GM19099 (cell line): ENCODE results near the gene MCC.

ENCODE experiments used
- POLR2A ChIP-seq: IDR thresholded peaks from 3 replicates; pipeline ENCODE4 v1.6.1; 2011; ENCODE audit warnings: low read depth; ENCODE audit not compliant: insufficient read length; ENCODE audit errors: extremely low read depth

Gene MCC

GRCh38 chr5:113170707-113171106 is 317.5 kb downstream of the MCC start:
- TF ChIP-seq POLR2A: no peak

GRCh38 chr5:113169720-113170119 is 318.5 kb downstream of the MCC start:
- TF ChIP-seq POLR2A: no peak

GRCh38 chr5:113167985-113168384 is 320.3 kb downstream of the MCC start:
- TF ChIP-seq POLR2A: no peak

DNA sequence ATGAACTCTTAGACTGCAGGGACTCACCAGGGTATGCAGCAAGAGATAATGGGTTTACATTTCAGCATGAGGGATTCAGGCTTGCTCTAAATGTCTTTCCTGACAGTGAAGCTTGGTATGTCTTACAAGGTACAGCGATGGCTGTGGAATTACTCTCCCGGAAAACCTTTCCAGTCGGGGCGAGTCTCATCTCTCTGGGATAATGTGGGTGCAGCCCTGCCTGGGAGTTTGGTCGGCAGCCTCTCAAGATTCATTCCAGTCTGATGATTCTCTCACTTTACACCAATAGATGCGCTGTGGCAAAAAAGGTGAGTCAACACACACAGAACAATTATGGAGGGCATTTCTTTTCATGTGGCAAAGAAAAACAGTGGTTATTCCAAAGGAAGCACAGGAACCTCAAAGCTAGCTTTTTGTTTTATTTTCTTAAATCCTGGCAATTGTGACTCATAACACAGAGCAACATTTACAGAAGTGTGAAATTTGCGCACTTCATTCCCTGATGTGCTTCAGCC is 321.3 kb downstream of the MCC start:
- no peak for TF ChIP-seq POLR2A

DNA sequence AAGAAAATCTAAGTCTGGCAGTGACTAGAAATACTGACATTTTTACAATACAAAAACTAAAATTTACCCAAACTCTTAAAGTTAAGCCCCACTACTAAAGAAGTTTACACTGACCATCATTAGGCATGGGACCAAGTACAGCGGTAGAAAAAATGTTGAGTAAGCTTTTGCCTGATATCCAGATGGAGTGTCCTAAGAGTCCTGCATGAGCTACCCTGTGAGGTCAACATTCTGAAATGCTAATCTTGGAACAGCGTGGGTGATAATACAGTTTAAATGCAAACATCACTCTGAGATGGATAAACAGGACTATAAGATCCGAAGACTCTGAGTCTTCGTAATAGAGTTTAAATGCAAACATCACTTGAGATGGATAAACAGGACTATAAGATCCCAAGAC is 322.0 kb downstream of the MCC start:
- no peak for TF ChIP-seq POLR2A

DNA sequence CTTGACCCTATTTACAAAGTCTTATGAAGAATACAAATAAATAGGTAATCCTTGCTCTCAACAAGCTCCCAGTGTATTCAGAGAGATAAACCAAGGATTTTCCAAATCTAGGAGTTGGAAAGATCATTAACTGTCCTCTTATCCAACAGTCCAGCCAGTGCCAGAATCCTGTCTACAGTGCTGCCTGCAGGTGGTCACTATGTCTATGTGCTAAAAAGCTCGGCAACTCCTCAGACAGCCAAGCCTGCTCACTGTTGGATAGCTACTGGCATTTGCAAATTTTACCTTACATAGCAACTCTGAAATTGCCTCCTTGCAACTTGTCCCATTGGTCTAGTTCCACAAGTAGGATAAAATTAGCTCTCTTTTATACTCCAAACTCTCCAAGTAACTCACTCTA is 324.2 kb downstream of the MCC start:
- TF ChIP-seq POLR2A: no peak

- no peak for TF ChIP-seq POLR2A
These were observed 324.9 kb downstream of the MCC start for GRCh38 chr5:113163328-113163727.

- no peak for TF ChIP-seq POLR2A
These were observed 325.5 kb downstream of the MCC start for GRCh38 chr5:113162770-113163169.

DNA sequence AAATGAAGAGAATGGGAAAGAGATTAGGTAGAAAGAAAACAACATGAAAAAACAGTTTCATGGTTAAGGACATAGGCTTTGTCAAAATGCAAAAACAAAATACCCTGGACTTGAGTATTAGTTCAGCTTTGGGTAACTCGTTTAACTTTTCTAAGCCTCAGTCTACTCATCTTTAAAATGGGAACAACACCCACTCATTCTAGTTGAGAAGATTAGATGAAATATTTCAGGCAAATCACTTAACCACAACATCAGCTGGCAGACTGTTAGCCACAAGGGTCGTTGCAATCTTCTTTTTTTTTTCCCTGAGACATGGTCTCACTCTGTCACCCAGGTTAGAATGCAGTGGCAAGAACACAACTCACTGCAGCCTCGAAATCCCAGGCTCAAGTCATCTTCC is 326.0 kb downstream of the MCC start:
- no peak for TF ChIP-seq POLR2A

DNA sequence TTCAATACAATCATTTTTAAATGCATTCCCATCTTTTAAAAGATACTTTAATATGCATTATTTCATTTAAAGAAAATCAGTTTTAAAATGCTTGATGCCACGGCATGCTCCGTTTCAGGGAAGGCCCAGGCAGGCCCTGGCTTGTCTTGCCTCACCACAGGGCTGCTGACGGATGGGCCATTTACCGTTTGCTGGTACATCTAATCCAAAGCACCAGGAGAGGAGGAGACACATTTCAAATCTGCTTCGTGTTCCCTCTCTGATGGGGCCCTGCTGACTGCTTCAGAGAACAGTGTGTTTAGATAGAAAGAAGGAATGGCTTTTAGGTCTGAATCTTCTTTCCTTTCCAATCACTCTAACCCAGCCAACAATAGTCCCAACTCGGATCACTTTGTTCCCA is 326.4 kb downstream of the MCC start:
- no peak for TF ChIP-seq POLR2A

DNA sequence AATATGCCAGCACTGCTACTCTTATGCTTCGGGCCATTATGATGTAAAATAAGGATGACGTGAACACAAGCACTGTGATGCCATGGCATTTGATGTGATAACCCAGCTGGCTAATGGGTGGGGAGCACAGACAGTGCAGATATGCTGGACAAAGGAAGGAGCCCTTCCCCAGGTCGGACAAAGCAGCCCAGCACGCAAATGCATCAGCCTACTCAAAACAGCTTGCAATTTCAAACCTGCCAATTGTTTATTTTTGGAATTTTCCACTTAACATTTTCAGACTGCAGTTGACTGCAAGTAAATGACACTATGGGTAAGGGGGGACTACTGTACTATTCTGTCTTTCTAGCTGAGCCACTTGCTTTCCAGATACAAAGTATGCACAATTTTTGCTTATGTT is 330.4 kb downstream of the MCC start:
- no peak for TF ChIP-seq POLR2A

DNA sequence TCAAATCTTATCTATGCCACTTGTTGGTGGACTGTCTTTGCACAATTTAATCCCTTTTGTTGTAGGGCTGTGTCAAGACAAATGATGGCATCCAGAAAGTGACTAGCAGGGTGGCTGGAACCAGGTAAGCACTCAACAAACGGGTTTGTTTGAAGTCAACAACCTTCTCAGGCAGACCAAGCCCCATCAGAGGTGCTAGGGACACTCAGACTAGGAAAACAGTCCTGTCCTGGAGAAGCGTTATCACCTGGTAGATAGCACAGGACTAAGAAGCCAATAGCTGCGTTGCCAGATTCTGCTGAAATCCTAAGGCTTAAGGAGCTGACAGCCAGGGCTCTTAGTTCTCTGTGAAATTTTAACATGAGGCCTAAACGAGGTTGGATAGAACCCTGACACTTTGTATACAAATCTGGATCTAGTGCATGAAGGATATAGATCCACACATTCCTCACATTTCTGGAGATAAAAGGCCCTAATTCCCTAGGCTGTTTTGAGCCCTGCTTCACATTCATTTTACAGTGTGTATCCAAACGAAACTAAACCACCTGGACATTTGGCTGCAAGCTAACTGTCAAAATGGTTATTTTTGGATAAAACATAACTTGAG is 331.9 kb downstream of the MCC start:
- no peak for TF ChIP-seq POLR2A

GRCh38 chr5:113153512-113154097 is 334.6 kb downstream of the MCC start:
- TF ChIP-seq POLR2A: no peak

DNA sequence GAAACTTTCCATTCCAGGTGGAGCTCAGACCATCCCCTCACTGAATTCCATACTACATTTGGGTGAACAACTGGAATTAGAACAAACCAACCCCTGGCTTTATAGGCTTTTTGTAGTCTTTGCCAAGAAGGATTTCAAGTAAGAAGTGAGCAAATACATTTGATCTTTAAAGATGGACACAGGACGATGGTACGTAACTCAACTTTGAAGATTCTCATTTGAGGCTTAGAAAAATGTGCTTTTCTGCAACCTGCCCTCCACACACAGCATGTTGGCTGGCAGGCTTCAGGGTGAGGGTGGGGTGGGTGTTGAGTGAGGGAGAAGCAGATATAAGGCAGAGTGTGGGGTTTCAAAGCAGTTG is 335.9 kb downstream of the MCC start:
- no peak for TF ChIP-seq POLR2A

DNA sequence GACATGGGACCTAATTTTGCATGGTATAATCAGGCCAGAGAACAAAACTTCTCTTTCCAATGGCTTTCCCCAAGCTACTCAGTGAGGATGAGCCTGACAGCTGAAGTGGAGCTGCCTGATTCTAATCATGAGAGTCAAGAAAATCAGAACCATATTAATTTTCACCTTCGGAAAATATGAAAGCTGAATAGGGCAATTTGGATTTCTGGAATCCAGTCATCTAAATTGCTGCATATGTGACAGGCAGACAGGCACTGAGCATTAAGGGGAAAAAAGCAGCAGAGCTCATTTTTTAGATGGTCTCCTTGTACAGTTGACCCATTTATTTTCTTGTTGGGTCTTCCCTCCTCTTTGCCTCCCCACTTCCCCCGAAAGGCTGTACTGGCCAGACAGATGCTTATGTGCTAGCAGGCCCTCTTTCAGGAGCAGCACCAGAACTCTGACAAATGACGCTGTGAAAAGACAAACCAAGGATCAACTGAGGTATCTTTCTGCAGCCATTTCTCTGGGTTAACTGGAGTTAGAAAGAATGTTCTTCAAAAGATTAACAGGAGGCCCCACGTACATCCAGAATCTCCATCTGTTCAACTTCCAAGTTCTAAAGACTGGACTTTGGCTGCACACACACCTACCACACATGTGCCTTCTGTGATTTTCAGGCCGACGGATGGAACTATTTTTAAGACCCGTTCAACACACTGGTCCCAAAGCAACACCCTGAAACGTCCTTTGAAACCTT is 336.4 kb downstream of the MCC start:
- no peak for TF ChIP-seq POLR2A

DNA sequence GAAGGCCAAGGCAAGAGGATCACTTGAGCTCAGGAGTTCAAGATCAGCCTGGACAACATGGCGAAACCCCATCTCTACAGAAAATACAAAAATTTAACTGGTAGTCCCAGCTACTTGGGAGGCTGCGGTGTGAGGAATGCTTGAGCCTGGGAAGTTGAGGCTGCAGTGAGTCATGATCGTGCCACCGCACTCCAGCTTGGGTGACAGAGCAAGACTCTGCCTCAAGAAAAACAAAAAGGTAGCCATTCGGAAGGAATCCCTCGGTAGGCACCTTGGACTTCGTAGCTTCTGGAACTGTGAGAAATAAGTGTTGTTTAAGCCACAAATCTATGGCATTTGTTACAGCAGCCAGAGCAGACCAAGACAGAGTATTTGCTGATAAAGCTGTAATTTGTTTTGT is 337.4 kb downstream of the MCC start:
- no peak for TF ChIP-seq POLR2A
